Cardiac muscle cell (in vitro differentiated cells and primary cell): ENCODE data around the gene CHD9. TPM values are rescaled to one million over a fixed set of nuclear protein-coding genes. Genes with fewer than 3 reads are reported as not detected.

Experiments used
- DNase-seq, 2 donors: peaks; one replicate each; pipeline versions ENCODE4 v3.0.0 to v3.0.0-alpha.2; 2010 to 2017; ENCODE audit warnings: low read depth in 1 of 2, low spot score in 1 of 2
- H3K27ac ChIP-seq: fragments of 200-600 bp; sonication (generic); 2 replicates; pipeline ENCODE4 v1.5.1; 2016
- H3K27me3 ChIP-seq: fragments of 200-600 bp; sonication (generic); 2 replicates; pipeline ENCODE4 v1.6.0; 2016; ENCODE audit warnings: control low read depth
- H3K36me3 ChIP-seq: fragments of 200-600 bp; sonication (generic); 2 replicates; pipeline ENCODE4 v1.5.1; 2016; ENCODE audit warnings: control low read depth
- H3K4me1 ChIP-seq: fragments of 200-600 bp; sonication (generic); 2 replicates; pipeline ENCODE4 v1.8.1; 2017; ENCODE audit warnings: low read depth, mild to moderate bottlenecking, mixed run types
- H3K4me3 ChIP-seq: fragments of 200-600 bp; sonication (generic); 2 replicates; pipeline ENCODE4 v1.5.1; 2016; ENCODE audit warnings: mild to moderate bottlenecking
- H3K9me3 ChIP-seq: fragments of 200-600 bp; sonication (generic); 2 replicates; pipeline ENCODE4 v1.5.1; 2017; ENCODE audit warnings: low read depth, mild to moderate bottlenecking, control low read depth
- CTCF ChIP-seq: IDR thresholded peaks from 2 replicates; pipeline ENCODE4 v1.5.1; 2012; ENCODE audit warnings: low read depth, mild to moderate bottlenecking, low read length
- polyA plus RNA-seq: library from polyadenylated mRNA; unstranded; fragments of >200 nt; fragmentation: Nextera tagmentation; extraction: Ambion mirVana; gene quantifications from 2 replicates; pipeline ENCODE4 v1.2.1, GENCODE V29; 2016
- total RNA-seq: library from RNA; depleted of rRNA; stranded (reverse); fragments of >200 nt; gene quantifications from 2 replicates; pipeline ENCODE4 v1.2.3, GENCODE V29; 2016

CHD9 gene
- total and polyA plus RNA-seq, 2 experiments from 2014 or later, result 54.8 to 78.9 TPM

DNA sequence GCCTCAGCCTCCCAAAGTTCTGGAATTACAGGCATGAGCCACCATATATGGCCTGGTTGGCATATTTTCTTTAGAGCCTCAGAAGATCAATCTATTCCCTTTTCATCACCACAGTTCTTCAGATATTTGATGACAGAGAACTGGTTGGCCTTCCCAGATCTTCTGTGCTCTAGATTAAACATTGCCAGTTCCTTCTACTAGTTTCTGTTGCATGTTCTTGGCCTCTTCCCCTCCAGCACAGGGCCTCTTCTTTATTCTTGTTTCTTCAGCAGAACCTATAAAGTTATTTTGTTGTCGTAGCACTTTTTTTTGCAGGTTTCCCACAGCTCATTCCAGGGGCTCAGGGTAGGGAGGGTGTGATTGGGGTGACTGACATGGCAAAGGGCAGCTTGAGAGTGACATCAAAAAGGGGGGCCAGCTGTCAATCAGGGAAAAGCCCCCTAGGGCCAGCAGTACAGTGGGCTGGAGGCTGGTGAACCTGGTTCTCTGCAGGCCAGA, 9.3 kb downstream of the CHD9 start:
- DNase-seq, result no peak
- Histone ChIP-seq H3K27ac (no peak overlapping the region), H3K36me3 (no peaks in the 10 kb centered on the region), H3K4me1 (no peaks in the 10 kb centered on the region), H3K9me3 (no peaks in the 10 kb centered on the region), H3K4me3 (no peak overlapping the region), H3K27me3 (no peaks in the 10 kb centered on the region)
- no peak for TF ChIP-seq CTCF

DNA sequence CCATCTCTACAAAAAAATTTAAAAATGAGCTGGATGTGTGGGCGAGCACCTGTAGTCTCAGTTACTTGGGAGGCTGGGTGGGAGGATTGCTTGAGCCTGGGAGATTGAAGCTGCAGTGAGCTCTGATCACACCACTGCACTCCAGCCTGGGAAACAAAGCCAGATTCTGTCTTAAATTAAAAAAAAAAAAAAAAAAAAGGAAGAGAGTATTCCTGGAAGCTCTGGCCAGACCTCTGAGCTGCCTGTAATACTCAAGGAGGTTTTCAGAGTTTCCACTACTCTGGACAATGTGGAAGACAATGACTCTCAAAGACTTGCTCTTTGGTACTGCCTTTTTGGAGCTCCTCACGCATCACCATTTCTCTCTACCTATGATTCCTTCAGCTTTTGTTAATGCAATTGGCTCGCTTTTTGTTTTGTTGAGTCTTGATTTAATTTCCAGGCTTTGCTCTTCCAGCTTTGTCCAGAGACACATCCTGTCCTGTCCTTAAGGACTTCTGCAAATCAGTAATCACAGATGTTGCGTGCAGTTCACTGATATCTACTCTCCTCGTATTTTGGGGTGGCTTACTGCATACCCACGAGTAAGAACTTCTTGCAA, 10.8 kb downstream of the CHD9 start:
- Histone ChIP-seq H3K27ac (no peak overlapping the region), H3K36me3 (no peaks in the 10 kb centered on the region), H3K4me1 (no peaks in the 10 kb centered on the region), H3K4me3 (no peak overlapping the region), H3K9me3 (no peaks in the 10 kb centered on the region), H3K27me3 (no peaks in the 10 kb centered on the region)
- peak in 1 of 2 donors; percentile 67 for DNase-seq
- no peak for TF ChIP-seq CTCF

DNA sequence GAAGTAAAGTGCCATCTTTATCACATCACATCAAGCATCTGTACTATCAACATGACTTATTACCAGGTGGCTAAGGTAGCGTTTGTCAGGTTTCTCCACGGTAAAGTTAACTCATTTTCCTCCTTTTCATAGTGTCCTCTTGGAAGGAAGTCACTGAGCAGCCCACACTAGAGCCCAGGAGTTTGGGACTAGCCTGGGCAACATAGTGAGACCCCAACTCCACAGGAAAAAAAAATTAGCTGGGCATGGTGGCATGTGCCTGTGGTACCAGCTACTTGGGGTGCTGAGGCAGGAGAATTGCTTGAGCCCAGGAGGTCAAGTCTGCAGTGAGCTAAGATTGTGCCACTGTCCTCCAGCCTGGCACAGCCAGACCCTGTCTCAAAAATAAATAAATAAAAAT, 12.9 kb downstream of the CHD9 start:
- DNase-seq, result no peak
- no peak for TF ChIP-seq CTCF

GRCh38 chr16:53068423-53068833, 13.6 kb downstream of the CHD9 start:
- TF ChIP-seq CTCF, result no peak

More for the DNA sequence above, 12.9 kb downstream of the CHD9 start:
- Histone ChIP-seq H3K27ac (no peak overlapping the region), H3K4me3 (no peak overlapping the region), H3K9me3 (no peaks in the 10 kb centered on the region), H3K36me3 (no peaks in the 10 kb centered on the region), H3K4me1 (no peaks in the 10 kb centered on the region), H3K27me3 (no peaks in the 10 kb centered on the region)

DNA sequence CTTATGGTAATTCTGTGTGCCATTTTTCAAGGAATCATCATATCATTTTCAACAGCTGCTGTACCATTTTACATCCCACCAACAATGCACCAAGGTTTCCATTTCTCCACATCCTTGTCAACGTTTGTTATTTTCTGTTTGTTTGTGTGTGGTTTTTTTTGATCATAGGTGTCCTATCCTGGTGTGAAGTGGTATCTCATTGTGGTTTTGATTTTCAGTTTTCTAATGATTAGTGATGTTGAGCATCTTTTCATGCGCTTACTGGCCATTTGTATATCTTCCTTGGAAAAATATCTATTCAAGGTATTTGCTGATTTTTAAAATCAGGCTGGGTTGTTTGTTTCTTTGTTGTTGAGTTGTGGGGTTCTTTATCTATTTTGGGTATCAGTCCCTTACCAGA, 15.0 kb downstream of the CHD9 start:
- Histone ChIP-seq H3K4me3 (no peak overlapping the region), H3K9me3 (no peaks in the 10 kb centered on the region), H3K36me3 (no peaks in the 10 kb centered on the region), H3K4me1 (no peaks in the 10 kb centered on the region), H3K27ac (no peak overlapping the region), H3K27me3 (no peaks in the 10 kb centered on the region)
- no peak for DNase-seq
- no peak for TF ChIP-seq CTCF

More at GRCh38 chr16:53068423-53068833, 13.6 kb downstream of the CHD9 start:
- no peaks in the 10 kb centered on the region for H3K36me3 ChIP-seq
- H3K4me3 ChIP-seq, result no peak overlapping the region
- H3K27ac ChIP-seq, result no peak overlapping the region
- H3K4me1 ChIP-seq, result no peaks in the 10 kb centered on the region
- DNase-seq, result no peak
- no peaks in the 10 kb centered on the region for H3K9me3 ChIP-seq
- no peaks in the 10 kb centered on the region for H3K27me3 ChIP-seq
